Activated naive CD8-positive, alpha-beta T cell (primary cell): Measurements from ENCODE around the gene PTBP1.

ENCODE experiments used
- H3K27ac Mint-ChIP-seq: one replicate; pipeline ENCODE4 v1.8.0; 2021; ENCODE audit warnings: mixed read lengths
- H3K27me3 Mint-ChIP-seq: one replicate; pipeline ENCODE4 v1.8.0; 2021; ENCODE audit warnings: mixed read lengths
- H3K36me3 Mint-ChIP-seq: one replicate; pipeline ENCODE4 v1.8.0; 2021; ENCODE audit warnings: mixed read lengths
- H3K4me1 Mint-ChIP-seq: one replicate; pipeline ENCODE4 v1.8.0; 2021; ENCODE audit warnings: low read depth, mixed read lengths
- H3K4me3 Mint-ChIP-seq: one replicate; pipeline ENCODE4 v1.8.0; 2021; ENCODE audit warnings: mild to moderate bottlenecking, mixed read lengths
- H3K9me3 Mint-ChIP-seq: one replicate; pipeline ENCODE4 v1.8.0; 2021; ENCODE audit warnings: low read depth, mixed read lengths

Gene PTBP1

DNA sequence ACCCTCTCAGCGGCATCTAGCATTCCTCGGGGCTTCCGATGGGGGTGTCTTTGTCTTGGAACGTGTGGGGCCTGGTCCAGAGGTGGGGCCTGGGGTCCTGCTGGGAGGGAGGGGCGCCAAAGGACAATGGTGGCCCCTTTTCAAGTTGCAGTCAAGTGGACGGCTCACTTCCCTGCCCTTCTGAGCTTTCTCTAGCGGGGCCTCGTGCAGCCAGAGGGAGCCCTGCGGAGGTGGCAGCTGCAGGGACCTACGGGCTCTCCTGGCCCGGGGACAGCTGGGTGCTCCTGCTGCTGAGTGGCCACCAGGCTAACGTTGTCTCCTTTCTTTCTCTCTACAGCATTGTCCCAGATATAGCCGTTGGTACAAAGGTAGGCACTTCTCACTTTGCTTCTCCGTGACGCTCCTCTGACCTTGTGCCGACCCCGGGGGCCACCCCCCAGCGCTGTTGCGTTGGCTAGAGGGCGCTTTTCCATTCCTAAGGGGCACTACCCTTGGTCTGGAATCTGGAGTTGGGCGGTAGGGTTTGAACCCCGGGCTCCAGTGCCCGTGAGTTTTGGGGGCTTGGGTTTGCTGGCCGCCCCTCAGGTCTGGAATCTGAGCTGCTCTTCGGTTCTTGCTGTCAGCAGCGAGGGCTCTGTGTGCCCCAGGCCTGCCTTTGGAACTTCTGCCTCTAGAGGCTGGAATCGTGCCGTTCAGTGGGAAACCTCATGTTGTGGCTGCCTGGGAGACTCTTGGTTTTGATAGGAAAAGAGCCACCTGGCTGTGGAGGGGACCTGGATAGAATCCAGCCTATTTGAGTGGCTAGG, 2.0 kb downstream of the PTBP1 start:
- Mint-ChIP-seq H3K36me3 (peaks cover 7% of the 10 kb centered on the region), H3K27ac (peak overlapping the region; percentile 87), H3K4me3 (peak overlapping the region; percentile 90), H3K4me1 (peaks cover 37% of the 10 kb centered on the region), H3K27me3 (no peaks in the 10 kb centered on the region), H3K9me3 (no peaks in the 10 kb centered on the region)

DNA sequence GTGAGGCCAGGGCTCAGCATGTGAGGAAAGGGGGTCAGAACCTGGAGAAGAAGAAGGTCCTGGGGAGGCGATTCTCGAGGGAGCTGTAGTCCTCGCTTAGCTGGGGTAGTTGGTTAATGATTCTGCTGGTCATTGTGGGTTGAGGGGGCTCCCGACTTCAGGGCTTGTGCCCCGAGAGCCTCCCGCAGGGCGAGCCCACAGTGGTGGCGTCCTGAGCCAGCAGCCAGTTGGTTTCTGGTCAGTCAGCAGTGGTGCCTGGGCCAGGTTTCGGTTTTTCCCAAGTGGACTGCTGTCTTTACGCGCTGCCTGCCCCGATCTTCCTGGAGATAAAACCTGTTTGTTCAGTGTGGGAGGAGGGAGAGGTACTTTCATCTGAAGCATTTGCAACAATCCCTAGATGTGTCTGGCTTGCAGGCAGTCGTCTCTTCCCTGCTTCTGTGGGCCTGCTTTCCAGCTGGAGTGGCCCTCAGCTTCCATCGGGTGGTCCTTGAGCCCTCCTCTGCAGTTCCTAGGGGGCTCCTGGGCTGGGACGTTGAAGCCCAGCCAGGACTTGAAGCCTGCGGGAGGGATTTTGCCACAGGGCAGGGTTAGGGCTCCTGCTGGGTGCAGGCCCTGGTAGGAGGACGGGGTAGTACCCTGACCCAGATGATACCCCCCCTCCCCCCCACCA, 3.2 kb downstream of the PTBP1 start:
- no peaks in the 10 kb centered on the region for H3K27me3 Mint-ChIP-seq
- peak overlapping the region; percentile 90 for H3K4me3 Mint-ChIP-seq
- no peaks in the 10 kb centered on the region for H3K9me3 Mint-ChIP-seq
- H3K4me1 Mint-ChIP-seq, result peaks cover 38% of the 10 kb centered on the region
- peaks cover 7% of the 10 kb centered on the region for H3K36me3 Mint-ChIP-seq
- H3K27ac Mint-ChIP-seq, result peak overlapping the region; percentile 87

- H3K27me3 Mint-ChIP-seq, result no peaks in the 10 kb centered on the region
- H3K36me3 Mint-ChIP-seq, result peaks cover 7% of the 10 kb centered on the region
- peaks cover 38% of the 10 kb centered on the region for H3K4me1 Mint-ChIP-seq
- no peaks in the 10 kb centered on the region for H3K9me3 Mint-ChIP-seq
- peak overlapping the region; percentile 76 for H3K27ac Mint-ChIP-seq
- peak overlapping the region; percentile 81 for H3K4me3 Mint-ChIP-seq
Observed at GRCh38 chr19:801030-801860, 4.0 kb downstream of the PTBP1 start.

DNA sequence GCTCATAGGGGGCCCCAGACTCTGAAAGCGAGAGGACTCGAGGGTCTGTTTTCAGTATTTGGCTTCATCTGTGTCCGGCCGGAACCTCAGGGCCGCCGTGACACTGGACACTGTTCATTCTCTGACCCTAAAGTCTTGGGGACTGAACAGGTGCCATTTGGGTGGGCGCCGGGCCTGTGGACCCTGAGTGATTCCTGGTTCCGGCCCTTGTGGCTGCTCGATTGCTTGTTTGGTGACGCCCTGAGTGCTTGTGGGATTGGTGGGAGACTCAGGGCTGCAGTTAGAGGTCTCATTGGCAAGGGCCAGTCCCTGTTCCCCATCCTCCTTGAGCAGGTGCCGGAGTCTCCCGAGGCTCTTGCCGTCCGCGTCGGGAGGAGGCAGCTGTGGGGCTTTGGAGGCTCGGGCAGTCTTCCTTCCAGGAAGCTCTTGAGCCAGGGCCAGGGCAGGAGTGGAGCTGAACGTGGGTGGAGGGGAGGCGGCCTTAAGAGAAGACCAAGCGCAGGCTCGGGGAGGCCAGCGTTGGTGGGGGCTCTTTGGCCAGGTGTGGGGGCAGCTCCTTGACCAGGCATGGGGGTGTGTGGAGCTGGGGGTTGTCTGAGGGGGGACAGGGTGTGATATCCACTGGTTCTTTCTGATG, 4.7 kb downstream of the PTBP1 start:
- H3K4me3 Mint-ChIP-seq, result peak overlapping the region; percentile 81
- peak overlapping the region; percentile 76 for H3K27ac Mint-ChIP-seq
- H3K9me3 Mint-ChIP-seq, result no peaks in the 10 kb centered on the region
- H3K36me3 Mint-ChIP-seq, result peaks cover 7% of the 10 kb centered on the region
- H3K27me3 Mint-ChIP-seq, result no peaks in the 10 kb centered on the region
- H3K4me1 Mint-ChIP-seq, result peaks cover 36% of the 10 kb centered on the region

- H3K4me1 Mint-ChIP-seq, result peaks cover 41% of the 10 kb centered on the region
- peak overlapping the region; percentile 72 for H3K4me3 Mint-ChIP-seq
- H3K27me3 Mint-ChIP-seq, result no peaks in the 10 kb centered on the region
- H3K9me3 Mint-ChIP-seq, result no peaks in the 10 kb centered on the region
- peaks cover 10% of the 10 kb centered on the region for H3K36me3 Mint-ChIP-seq
- H3K27ac Mint-ChIP-seq, result peak overlapping the region; percentile 66
Observed at GRCh38 chr19:802498-803098, 5.3 kb downstream of the PTBP1 start.

DNA sequence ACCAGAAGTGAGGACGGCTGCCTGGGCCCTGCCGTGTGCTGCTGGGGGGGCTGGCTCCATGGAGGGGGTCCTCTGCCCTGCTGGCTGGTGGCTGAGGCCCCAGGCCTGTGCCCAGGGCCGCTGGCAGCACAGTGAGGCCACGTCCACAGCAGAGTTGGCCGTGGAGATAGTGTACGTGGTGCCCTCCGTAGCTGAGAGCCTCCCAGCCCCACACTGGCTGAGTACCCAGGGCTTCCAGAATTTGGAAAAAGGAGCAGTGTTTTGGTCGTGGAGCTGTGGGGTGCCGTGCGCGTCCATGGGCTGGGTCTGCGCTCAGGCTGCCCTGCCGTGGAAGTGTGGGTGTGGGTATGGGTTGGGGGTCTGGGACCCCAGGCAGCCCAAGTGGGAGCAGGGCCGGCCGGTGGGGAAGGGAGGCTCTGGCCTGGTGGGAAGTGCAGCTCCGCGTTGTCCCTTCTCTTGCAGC, 5.9 kb downstream of the PTBP1 start:
- Mint-ChIP-seq H3K27ac (peak overlapping the region; percentile 75), H3K4me1 (peaks cover 45% of the 10 kb centered on the region), H3K27me3 (no peaks in the 10 kb centered on the region), H3K36me3 (peaks cover 10% of the 10 kb centered on the region), H3K4me3 (peak overlapping the region; percentile 20), H3K9me3 (no peaks in the 10 kb centered on the region)

DNA sequence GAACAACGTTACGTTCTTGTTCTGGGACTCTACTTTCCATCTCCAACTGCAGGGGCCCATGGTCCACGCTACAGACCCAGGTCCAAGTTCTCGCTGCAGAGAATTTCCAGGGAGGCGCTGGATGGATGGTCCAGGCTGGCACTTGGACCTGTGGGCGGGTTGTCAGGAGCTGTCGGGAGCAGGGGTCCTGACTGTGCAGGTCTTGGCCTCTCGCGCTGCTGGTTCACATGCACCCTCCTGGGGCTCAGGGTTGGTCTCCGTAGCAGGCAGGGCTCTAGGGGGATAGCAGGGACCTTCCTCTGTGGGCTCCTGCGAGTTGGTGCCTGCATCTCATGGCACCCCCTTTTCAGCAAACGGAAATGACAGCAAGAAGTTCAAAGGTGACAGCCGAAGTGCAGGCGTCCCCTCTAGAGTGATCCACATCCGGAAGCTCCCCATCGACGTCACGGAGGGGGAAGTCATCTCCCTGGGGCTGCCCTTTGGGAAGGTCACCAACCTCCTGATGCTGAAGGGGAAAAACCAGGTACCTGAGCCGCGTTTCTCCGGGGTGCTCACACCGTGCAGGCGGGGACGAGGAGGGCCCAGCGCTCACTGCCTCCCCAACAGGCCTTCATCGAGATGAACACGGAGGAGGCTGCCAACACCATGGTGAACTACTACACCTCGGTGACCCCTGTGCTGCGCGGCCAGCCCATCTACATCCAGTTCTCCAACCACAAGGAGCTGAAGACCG, 6.6 kb downstream of the PTBP1 start:
- Mint-ChIP-seq H3K27me3 (no peaks in the 10 kb centered on the region), H3K4me1 (peaks cover 45% of the 10 kb centered on the region), H3K9me3 (no peaks in the 10 kb centered on the region), H3K4me3 (peak overlapping the region; percentile 20), H3K36me3 (peaks cover 8% of the 10 kb centered on the region), H3K27ac (peak overlapping the region; percentile 34)

GRCh38 chr19:804419-805165, 7.3 kb downstream of the PTBP1 start:
- Mint-ChIP-seq H3K9me3 (no peaks in the 10 kb centered on the region), H3K27ac (no peak overlapping the region), H3K4me3 (no peak overlapping the region), H3K4me1 (peaks cover 41% of the 10 kb centered on the region), H3K27me3 (no peaks in the 10 kb centered on the region), H3K36me3 (peaks cover 7% of the 10 kb centered on the region)

GRCh38 chr19:805166-805551, 7.9 kb downstream of the PTBP1 start:
- Mint-ChIP-seq H3K36me3 (peaks cover 6% of the 10 kb centered on the region), H3K27me3 (no peaks in the 10 kb centered on the region), H3K4me1 (peaks cover 36% of the 10 kb centered on the region), H3K4me3 (no peak overlapping the region), H3K27ac (no peak overlapping the region), H3K9me3 (no peaks in the 10 kb centered on the region)

DNA sequence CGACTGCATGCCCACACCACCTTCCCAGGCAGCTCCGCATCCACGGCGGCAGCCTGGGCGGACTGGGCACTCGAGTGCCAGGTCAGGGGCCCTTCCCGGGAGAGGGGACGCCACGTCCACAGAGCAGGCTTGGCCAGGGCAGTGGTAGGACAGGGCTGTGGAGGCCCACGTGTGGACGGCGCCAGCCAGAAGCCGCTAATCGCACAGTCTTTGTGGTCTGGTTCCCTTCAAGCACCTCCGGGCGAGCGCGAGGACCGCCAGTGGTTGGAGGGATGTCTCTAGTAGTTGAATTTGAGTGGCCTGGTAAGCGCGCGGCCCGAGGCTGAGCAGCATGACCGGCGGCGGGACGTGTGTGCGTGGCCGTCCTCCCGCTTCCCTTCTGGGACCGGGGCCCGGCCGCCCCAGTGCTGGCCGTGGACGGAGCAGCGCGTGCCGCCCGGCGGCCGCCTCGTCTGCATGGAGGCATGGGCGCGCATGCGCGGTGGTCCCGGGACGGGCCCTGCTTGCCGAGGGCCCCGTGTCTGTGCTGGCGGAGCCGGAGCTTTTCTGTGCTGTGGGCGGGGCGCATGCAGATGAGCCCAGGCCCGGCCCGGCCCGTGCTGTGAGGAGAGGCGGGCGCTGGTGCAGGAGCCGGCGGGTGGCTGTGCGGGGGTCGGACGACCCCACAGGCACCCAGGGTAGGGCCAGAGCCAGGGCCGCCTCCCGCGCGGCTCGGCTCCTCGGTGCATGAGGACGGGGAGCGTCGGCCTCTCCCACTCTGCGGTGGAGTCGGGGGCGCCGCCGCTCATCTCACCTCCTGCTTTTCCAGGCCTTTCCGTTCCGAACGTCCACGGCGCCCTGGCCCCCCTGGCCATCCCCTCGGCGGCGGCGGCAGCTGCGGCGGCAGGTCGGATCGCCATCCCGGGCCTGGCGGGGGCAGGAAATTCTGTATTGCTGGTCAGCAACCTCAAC, 8.6 kb downstream of the PTBP1 start:
- Mint-ChIP-seq H3K27ac (no peak overlapping the region), H3K36me3 (peaks cover 3% of the 10 kb centered on the region), H3K4me1 (peaks cover 30% of the 10 kb centered on the region), H3K4me3 (no peak overlapping the region), H3K27me3 (no peaks in the 10 kb centered on the region), H3K9me3 (no peaks in the 10 kb centered on the region)

- H3K27ac Mint-ChIP-seq, result peak overlapping the region; percentile 76
- H3K4me3 Mint-ChIP-seq, result peak overlapping the region; percentile 3
- H3K9me3 Mint-ChIP-seq, result no peaks in the 10 kb centered on the region
Observed at GRCh38 chr19:806815-807421, 9.7 kb downstream of the PTBP1 start.

More at GRCh38 chr19:806815-807421, 9.7 kb downstream of the PTBP1 start:
- H3K36me3 Mint-ChIP-seq, result peaks cover 3% of the 10 kb centered on the region
- H3K27me3 Mint-ChIP-seq, result no peaks in the 10 kb centered on the region
- H3K4me1 Mint-ChIP-seq, result peaks cover 23% of the 10 kb centered on the region
